Iris pigment epithelial cell (primary cell): Measurements from ENCODE around the gene FRAS1.
"Not testable (repeated sequence)": the region's sequence is repeated elsewhere in the genome, so short reads cannot be mapped to it uniquely, and the experiment has no call there.

Source experiments
- DNase-seq: peaks from one replicate; pipeline ENCODE4 v3.0.0-alpha.2; 2011; ENCODE audit warnings: low read depth

FRAS1 gene

GRCh38 chr4:78324625-78325024 is 267.5 kb downstream of the FRAS1 start:
- DNase-seq = no peak

GRCh38 chr4:78325271-78326157 is 268.4 kb downstream of the FRAS1 start:
- DNase-seq = no peak

- not testable (repeated sequence) for DNase-seq
These were observed 271.5 kb downstream of the FRAS1 start for GRCh38 chr4:78328591-78328990.

- no peak for DNase-seq
These were observed 274.1 kb downstream of the FRAS1 start for GRCh38 chr4:78331186-78331585.

GRCh38 chr4:78331965-78332364 is 274.8 kb downstream of the FRAS1 start:
- no peak for DNase-seq

- DNase-seq = no peak
These were observed 275.9 kb downstream of the FRAS1 start for GRCh38 chr4:78332976-78333375.

- peak; percentile 38 for DNase-seq
These were observed 279.2 kb downstream of the FRAS1 start for GRCh38 chr4:78336093-78336943.

- DNase-seq = no peak
These were observed 280.3 kb downstream of the FRAS1 start for GRCh38 chr4:78337244-78338020.

- no peak for DNase-seq
These were observed 285.0 kb downstream of the FRAS1 start for GRCh38 chr4:78342125-78342524.

GRCh38 chr4:78343682-78344081 is 286.6 kb downstream of the FRAS1 start:
- DNase-seq = no peak

- peak; percentile 40 for DNase-seq
These were observed 288.1 kb downstream of the FRAS1 start for GRCh38 chr4:78345237-78345636.

GRCh38 chr4:78346222-78346621 is 289.1 kb downstream of the FRAS1 start:
- DNase-seq = no peak

- DNase-seq = no peak
These were observed 290.4 kb downstream of the FRAS1 start for GRCh38 chr4:78347527-78347926.

GRCh38 chr4:78353921-78354320 is 296.8 kb downstream of the FRAS1 start:
- DNase-seq = no peak

- DNase-seq = no peak
These were observed 297.7 kb downstream of the FRAS1 start for GRCh38 chr4:78354782-78355181.

- no peak for DNase-seq
These were observed 298.2 kb downstream of the FRAS1 start for GRCh38 chr4:78355306-78355705.

- DNase-seq = no peak
These were observed 299.2 kb downstream of the FRAS1 start for GRCh38 chr4:78356251-78356786.

- DNase-seq = no peak
These were observed 300.0 kb downstream of the FRAS1 start for GRCh38 chr4:78357122-78357521.

GRCh38 chr4:78360466-78360865 is 303.3 kb downstream of the FRAS1 start:
- no peak for DNase-seq

- DNase-seq = no peak
These were observed 304.5 kb downstream of the FRAS1 start for GRCh38 chr4:78361621-78362120.

- no peak for DNase-seq
These were observed 305.2 kb downstream of the FRAS1 start for GRCh38 chr4:78362310-78362709.
